Smooth muscle cell of the coronary artery (primary cell): ENCODE measurements around the gene OR4K1. TPM values are rescaled to one million over a fixed set of nuclear protein-coding genes. Genes with fewer than 3 reads are reported as not detected.

Source experiments
- total RNA-seq: library from RNA; depleted of rRNA; stranded (reverse); fragments of >200 nt; gene quantifications from 2 replicates; pipeline ENCODE4 v1.2.3, GENCODE V29; 2014; ENCODE audit warnings: low replicate concordance

The OR4K1 gene, protein sequence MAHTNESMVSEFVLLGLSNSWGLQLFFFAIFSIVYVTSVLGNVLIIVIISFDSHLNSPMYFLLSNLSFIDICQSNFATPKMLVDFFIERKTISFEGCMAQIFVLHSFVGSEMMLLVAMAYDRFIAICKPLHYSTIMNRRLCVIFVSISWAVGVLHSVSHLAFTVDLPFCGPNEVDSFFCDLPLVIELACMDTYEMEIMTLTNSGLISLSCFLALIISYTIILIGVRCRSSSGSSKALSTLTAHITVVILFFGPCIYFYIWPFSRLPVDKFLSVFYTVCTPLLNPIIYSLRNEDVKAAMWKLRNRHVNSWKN
- total RNA-seq = not detected in 2 replicates

DNA sequence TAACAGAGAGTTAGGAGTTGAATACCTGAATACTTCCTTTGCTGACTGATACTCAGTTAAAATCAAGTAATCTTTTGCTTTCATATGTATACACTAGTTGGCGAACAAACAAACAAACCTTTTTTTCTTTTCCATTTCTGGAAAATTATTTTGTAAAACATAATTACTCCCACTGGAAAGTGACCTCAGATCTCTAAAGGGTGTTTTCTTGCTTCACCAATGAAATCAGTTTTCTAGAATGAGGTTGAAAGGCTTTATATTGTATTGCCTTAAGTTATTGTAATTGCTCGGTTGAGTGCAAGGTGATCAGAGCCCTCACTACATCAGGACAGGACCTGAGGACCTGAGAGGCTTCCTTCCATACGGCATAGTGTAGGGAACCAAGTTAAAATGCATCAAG, at the start of gene OR4K1:
OR4K1 (plus strand) TSS at position 301 of the 400 bp plus-strand sequence. CDS start 4,750 bp downstream, outside the sequence.

DNA sequence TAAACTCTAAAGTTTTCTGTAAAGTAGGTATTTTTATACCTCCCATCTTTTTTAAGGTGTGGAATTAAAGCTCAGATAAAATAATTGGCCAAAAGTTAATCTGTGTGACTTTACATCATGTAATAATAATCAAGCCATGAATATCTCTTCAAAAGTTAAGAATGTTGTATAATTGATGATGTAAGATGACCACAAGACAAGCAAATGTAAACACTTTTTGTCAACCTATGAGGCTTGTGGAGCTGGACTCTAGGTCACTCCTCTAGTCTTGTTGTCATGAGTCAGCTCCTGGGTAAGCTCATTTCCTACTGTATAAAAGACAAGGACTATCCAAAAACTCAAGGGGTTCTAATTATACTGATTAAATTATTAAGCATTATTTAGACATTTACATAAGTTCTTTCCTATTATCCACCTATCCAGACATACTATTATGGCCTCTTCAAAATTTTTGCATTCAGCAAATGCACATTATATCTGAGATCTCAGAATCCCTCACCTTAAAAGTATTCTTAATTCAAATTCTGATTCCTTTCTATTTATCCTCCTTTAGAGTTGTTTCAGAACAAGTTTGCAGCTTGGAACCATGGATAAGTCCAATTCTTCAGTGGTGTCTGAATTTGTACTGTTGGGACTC, 10.6 kb upstream of the OR4K1 start, which contains the start of gene OR4K5:
OR4K5 (plus strand) TSS at position 587 of the 637 bp plus-strand sequence; CDS start at position 587, 0 bp downstream.

DNA sequence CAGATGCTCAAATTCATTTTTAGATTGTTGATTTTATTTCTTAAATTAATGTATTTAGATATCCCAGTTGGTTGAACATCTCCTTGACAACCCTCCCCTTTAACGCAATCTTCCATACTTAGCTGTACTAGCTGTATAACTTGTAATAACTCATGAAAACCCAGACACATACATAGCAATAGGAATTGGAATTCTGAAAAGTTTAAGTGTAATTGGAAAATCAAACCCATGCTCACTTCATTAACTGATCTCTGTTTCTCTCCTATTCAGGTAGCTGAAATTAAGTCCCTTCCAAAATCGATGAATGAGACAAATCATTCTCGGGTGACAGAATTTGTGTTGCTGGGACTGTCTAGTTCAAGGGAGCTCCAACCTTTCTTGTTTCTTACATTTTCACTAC, 44.6 kb downstream of the OR4K1 start, which contains the start of gene OR4K15:
OR4K15 (plus strand) TSS at position 301 of the 400 bp plus-strand sequence; CDS start at position 301, 0 bp downstream.

Other genes with a start within 250 kb of the OR4K1 start
- gene OR11H2, start 217.0 kb upstream of the OR4K1 start, total RNA-seq = not detected in 2 replicates
- not detected in 2 replicates for gene OR4Q3, start 187.3 kb upstream of the OR4K1 start, total RNA-seq
- not detected in 2 replicates for gene OR4M1, start 157.4 kb upstream of the OR4K1 start, total RNA-seq
- not detected in 2 replicates for gene OR4N2, start 127.1 kb upstream of the OR4K1 start, total RNA-seq
- not detected in 2 replicates for gene OR4K2, start 55.8 kb upstream of the OR4K1 start, total RNA-seq
- not detected in 2 replicates for gene OR4K5, start 10.3 kb upstream of the OR4K1 start, total RNA-seq
- not detected in 2 replicates for gene OR4K15, start 44.7 kb downstream of the OR4K1 start, total RNA-seq
- not detected in 2 replicates for gene OR4Q2, start 71.2 kb downstream of the OR4K1 start, total RNA-seq
- gene OR4K14, start 88.4 kb downstream of the OR4K1 start, total RNA-seq = not detected in 2 replicates
- not detected in 2 replicates for gene OR4K13, start 105.1 kb downstream of the OR4K1 start, total RNA-seq
- not detected in 2 replicates for gene OR4L1, start 129.1 kb downstream of the OR4K1 start, total RNA-seq
- not detected in 2 replicates for gene OR4K17, start 179.8 kb downstream of the OR4K1 start, total RNA-seq
- gene OR4N5, start 207.9 kb downstream of the OR4K1 start, total RNA-seq = not detected in 2 replicates